K562 (cell line): Measurements from ENCODE around the gene INPP4B. TPM values are rescaled to one million over a fixed set of nuclear protein-coding genes. Genes with fewer than 3 reads are reported as not detected.

Experiments
- ATAC-seq: fragments of 200-7000 bp; cut with Tn5 transposase; 3 replicates; pipeline ENCODE4 v1.9.1; 2020; ENCODE audit warnings: moderate library complexity
- BruUV-seq: library from RNA; stranded (reverse); fragments of 400-500 nt; replicated peaks from 2 replicates; lab custom pipeline; 2021; lab: Mats Ljungman, UMichigan
- CTCF ChIA-PET: fragments of 300-600 bp; formaldehyde crosslinking; extraction: SDS; loops from one replicate; lab custom pipeline; 2021; ENCODE audit warnings: low intra/inter-chr PET ratio; lab: Yijun Ruan, JAX
- POLR2A ChIA-PET: fragments of 300-600, 350-650 bp; sonication (Branson Sonifier 250); formaldehyde crosslinking; extraction: SDS; loops from one replicate; lab custom pipeline; 2021; ENCODE audit warnings: antibody characterized with exemption, inconsistent platforms; lab: Yijun Ruan, JAX
- DNase-seq, 4 experiments: peaks; one replicate each; pipeline versions ENCODE4 v3.0.0 to v3.0.0-alpha.2; 2011 to 2018; ENCODE audit warnings: low spot score in 3 of 4, mixed read lengths in 3 of 4; ENCODE audit errors: extremely low read depth in 1 of 4
- FAIRE-seq: peaks from 2 replicates; lab custom pipeline; 2011; peaks lifted over from hg19 to GRCh38; lab: Jason Lieb, UNC
- H2AFZ ChIP-seq: 2 replicates; pipeline ENCODE4 v1.6.0; 2011; ENCODE audit warnings: low read depth, low read length, control low read depth, inconsistent platforms
- H3K27ac ChIP-seq: fragments of 200-600 bp; 3 replicates; pipeline ENCODE4 v1.8.0; 2011; ENCODE audit warnings: low read depth, mild to moderate bottlenecking, control low read depth, inconsistent platforms, low read length, moderate library complexity, mixed read lengths; ENCODE audit errors: extremely low read depth
- H3K27me3 ChIP-seq, 2 experiments: fragments of 300-600 bp in 1 of 2; 2 replicates in 1 of 2; 3 replicates in 1 of 2; pipeline versions ENCODE4 v1.6.0 to v1.8.0; 2011; ENCODE audit warnings: inconsistent platforms in 2 of 2, low read length in 2 of 2, mild to moderate bottlenecking in 1 of 2, mixed read lengths in 1 of 2, moderate library complexity in 1 of 2; ENCODE audit not compliant: control insufficient read depth in 2 of 2, insufficient read depth in 2 of 2
- H3K36me3 ChIP-seq: fragments of 300-600 bp; 3 replicates; pipeline ENCODE4 v1.8.0; 2011; ENCODE audit warnings: mild to moderate bottlenecking, low read length, inconsistent platforms; ENCODE audit not compliant: control insufficient read depth, insufficient read depth
- H3K4me1 ChIP-seq, 2 experiments: fragments of 200-600 bp in 1 of 2; replicated peaks in 1 of 2; 2 replicates in 1 of 2; 3 replicates in 1 of 2; pipeline versions ENCODE4 v1.5.1 to v1.8.0; 2011; ENCODE audit warnings: inconsistent platforms in 2 of 2, low read length in 2 of 2, mild to moderate bottlenecking in 1 of 2, mixed read lengths in 1 of 2, moderate library complexity in 1 of 2; ENCODE audit not compliant: control insufficient read depth in 2 of 2, insufficient read depth in 2 of 2
- H3K4me2 ChIP-seq: 2 replicates; pipeline ENCODE4 v1.6.1; 2011; ENCODE audit warnings: low read length, control low read depth, inconsistent platforms, mixed read lengths; ENCODE audit not compliant: insufficient read depth
- H3K4me3 ChIP-seq: fragments of 200-600 bp; sonication (generic), shearing (Covaris generic); 2 replicates; pipeline ENCODE4 v1.5.1; 2016; ENCODE audit warnings: control low read depth, inconsistent platforms
- H3K79me2 ChIP-seq: fragments of 200-600 bp; 3 replicates; pipeline ENCODE4 v1.8.0; 2011; ENCODE audit warnings: low read length, inconsistent platforms; ENCODE audit not compliant: control insufficient read depth, insufficient read depth
- H3K9ac ChIP-seq, 2 experiments: 2 replicates each; pipeline versions ENCODE4 v1.6.0 to v1.6.1; 2011; ENCODE audit warnings: low read depth in 2 of 2, low read length in 2 of 2, control low read depth in 1 of 2, inconsistent platforms in 1 of 2, mild to moderate bottlenecking in 1 of 2, mixed read lengths in 1 of 2; ENCODE audit not compliant: insufficient read depth in 1 of 2
- H3K9me1 ChIP-seq: one replicate; pipeline ENCODE4 v1.6.0; 2011; ENCODE audit warnings: inconsistent platforms, mild to moderate bottlenecking, low read length, moderate library complexity; ENCODE audit not compliant: control insufficient read depth, insufficient read depth
- H3K9me3 ChIP-seq: replicated peaks from 2 replicates; pipeline ENCODE4 v1.5.1; 2011; ENCODE audit warnings: low read depth, low read length, inconsistent platforms; ENCODE audit not compliant: control insufficient read depth, insufficient read depth
- H4K20me1 ChIP-seq: replicated peaks from 2 replicates; pipeline ENCODE4 v1.6.1; 2011; ENCODE audit warnings: low read length, inconsistent platforms, mixed read lengths; ENCODE audit not compliant: control insufficient read depth, insufficient read depth
- CBX1 ChIP-seq: sonication (generic); IDR thresholded peaks from 2 replicates; pipeline ENCODE4 v1.6.1; 2016; ENCODE audit warnings: antibody characterized with exemption, low read depth, mild to moderate bottlenecking
- CXXC5 ChIP-seq: fragments of 250-450 bp; sonication (Bioruptor Pico); IDR thresholded peaks from 2 replicates; pipeline ENCODE4 v1.8.0; 2022; ENCODE audit warnings: inconsistent platforms, mild to moderate bottlenecking, moderate library complexity
- HDAC6 ChIP-seq: IDR thresholded peaks from 2 replicates; pipeline ENCODE4 v1.6.1; 2012; ENCODE audit warnings: low read depth, mild to moderate bottlenecking, control low read depth, inconsistent platforms, low read length, moderate library complexity
- ZC3H11A ChIP-seq: IDR thresholded peaks from 2 replicates; pipeline ENCODE4 v1.6.1; 2012; ENCODE audit warnings: low read depth, low read length, improper control_type of control experiment
- ZNF408 ChIP-seq: fragments of 250-450 bp; sonication (Bioruptor Pico); IDR thresholded peaks from 2 replicates; pipeline ENCODE4 v1.4.0; 2020; ENCODE audit warnings: low read depth, mild to moderate bottlenecking, moderate library complexity
- ZNF830 ChIP-seq: fragments of 250-450 bp; sonication (Bioruptor Pico); IDR thresholded peaks from 2 replicates; pipeline ENCODE4 v1.5.0; 2021; ENCODE audit warnings: mild to moderate bottlenecking
- WGBS: fragments of 100-300 bp; shearing (Covaris generic); methylation state at CpG from one replicate; pipeline ENCODE4 v1.1.6; 2016; ENCODE audit warnings: low coverage, mixed read lengths; ENCODE audit not compliant: insufficient coverage; ENCODE audit errors: missing lambda C conversion rate; 5-methylcytosine and 5-hydroxymethylcytosine counted together
- in situ Hi-C: fragments of 300-500 bp; cut with MboI; formaldehyde crosslinking; loops from 4 replicates; pipeline ENCODE4 v1.15.0; 2018; ENCODE audit warnings: inconsistent platforms, mixed read lengths
- intact Hi-C: fragments of 100-400 bp; cut with micrococcal nuclease; formaldehyde crosslinking; loops from 2 replicates; pipeline ENCODE4 v1.14.2; 2022
- polyA plus RNA-seq, 8 experiments: library from polyadenylated mRNA; depleted of rRNA in 4 of 8; stranded (reverse) in 5 of 8; unstranded in 3 of 8; fragments of >200 nt; fragmentation: Nextera tagmentation in 2 of 8; fragmentation: Illumina TruSeq in 1 of 8; extraction: Ambion mirVana in 2 of 8; extraction: Trizol in 1 of 8; gene quantifications; 2 replicates each; pipeline versions ENCODE4 v1.2.1 to v1.2.3, GENCODE V29; 2011 to 2014; ENCODE audit warnings: inconsistent platforms in 1 of 8, missing spikeins in 1 of 8
- total RNA-seq, 7 experiments: library from RNA; depleted of rRNA in 6 of 7; stranded (reverse); fragments of >200 nt in 6 of 7; fragmentation: Illumina TruSeq in 2 of 7; extraction: Trizol in 2 of 7; gene quantifications; 2 replicates each; pipeline versions ENCODE4 v1.2.1 to v1.2.3, GENCODE V29; 2011 to 2021; ENCODE audit warnings: low replicate concordance in 1 of 7
- TF ChIP-seq, protein P1 (sequence below), 2 experiments: fragments of 450-650 bp; formaldehyde crosslinking in 1 of 2; IDR thresholded peaks; 2 replicates each; pipeline versions ENCODE4 v1.4.0 to v1.6.1; 2014 to 2020; ENCODE audit warnings: mild to moderate bottlenecking in 2 of 2, borderline replicate concordance in 1 of 2, low read depth in 1 of 2
- TF ChIP-seq, protein P2 (sequence below): sonication (generic); formaldehyde crosslinking; IDR thresholded peaks from 2 replicates; pipeline ENCODE4 v1.8.1; 2022; ENCODE audit warnings: missing genetic modification reagents
- TF ChIP-seq, protein P3 (sequence below): fragments of 250-450 bp; sonication (Bioruptor Pico); IDR thresholded peaks from 2 replicates; pipeline ENCODE4 v1.4.0; 2020; ENCODE audit warnings: mild to moderate bottlenecking
- TF ChIP-seq, protein P4 (sequence below): fragments of 250-450 bp; sonication (Bioruptor Pico); IDR thresholded peaks from 2 replicates; pipeline ENCODE4 v1.4.0; 2020; ENCODE audit warnings: mild to moderate bottlenecking, moderate library complexity

INPP4B gene
- total and polyA plus RNA-seq, 9 of the 15 experiments (the other 6 are each of a cell fraction or from before 2014, with no cell fraction given) = 0.04 to 0.11 TPM; not detected in 7

DNA sequence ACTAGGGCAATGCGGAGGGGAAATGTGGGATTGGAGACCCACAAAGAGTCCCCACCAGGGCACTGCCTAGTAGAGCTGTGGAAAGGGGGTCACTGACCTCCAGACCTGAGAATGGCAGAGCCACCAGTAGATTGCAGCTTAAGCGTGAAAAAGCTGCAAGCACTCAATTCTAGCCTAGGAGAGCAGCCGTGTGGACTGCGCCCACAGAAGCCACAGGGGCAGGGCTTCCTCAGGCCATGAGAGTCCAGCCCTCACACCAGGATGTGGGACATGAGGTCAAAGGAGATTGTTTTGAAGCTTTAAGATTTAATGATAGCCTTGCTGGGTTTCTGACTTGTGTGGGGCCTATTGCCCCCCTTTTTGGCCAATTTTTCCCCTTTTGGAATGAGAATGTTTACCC lies 379.0 kb downstream of the INPP4B start:
- ATAC-seq = no peak
- TF ChIP-seq ZC3H11A = no peak
- TF ChIP-seq ZNF830 (CRISPR knock-in tag) = no peak
- no peak for TF ChIP-seq CXXC5
- TF ChIP-seq, protein P1, sequence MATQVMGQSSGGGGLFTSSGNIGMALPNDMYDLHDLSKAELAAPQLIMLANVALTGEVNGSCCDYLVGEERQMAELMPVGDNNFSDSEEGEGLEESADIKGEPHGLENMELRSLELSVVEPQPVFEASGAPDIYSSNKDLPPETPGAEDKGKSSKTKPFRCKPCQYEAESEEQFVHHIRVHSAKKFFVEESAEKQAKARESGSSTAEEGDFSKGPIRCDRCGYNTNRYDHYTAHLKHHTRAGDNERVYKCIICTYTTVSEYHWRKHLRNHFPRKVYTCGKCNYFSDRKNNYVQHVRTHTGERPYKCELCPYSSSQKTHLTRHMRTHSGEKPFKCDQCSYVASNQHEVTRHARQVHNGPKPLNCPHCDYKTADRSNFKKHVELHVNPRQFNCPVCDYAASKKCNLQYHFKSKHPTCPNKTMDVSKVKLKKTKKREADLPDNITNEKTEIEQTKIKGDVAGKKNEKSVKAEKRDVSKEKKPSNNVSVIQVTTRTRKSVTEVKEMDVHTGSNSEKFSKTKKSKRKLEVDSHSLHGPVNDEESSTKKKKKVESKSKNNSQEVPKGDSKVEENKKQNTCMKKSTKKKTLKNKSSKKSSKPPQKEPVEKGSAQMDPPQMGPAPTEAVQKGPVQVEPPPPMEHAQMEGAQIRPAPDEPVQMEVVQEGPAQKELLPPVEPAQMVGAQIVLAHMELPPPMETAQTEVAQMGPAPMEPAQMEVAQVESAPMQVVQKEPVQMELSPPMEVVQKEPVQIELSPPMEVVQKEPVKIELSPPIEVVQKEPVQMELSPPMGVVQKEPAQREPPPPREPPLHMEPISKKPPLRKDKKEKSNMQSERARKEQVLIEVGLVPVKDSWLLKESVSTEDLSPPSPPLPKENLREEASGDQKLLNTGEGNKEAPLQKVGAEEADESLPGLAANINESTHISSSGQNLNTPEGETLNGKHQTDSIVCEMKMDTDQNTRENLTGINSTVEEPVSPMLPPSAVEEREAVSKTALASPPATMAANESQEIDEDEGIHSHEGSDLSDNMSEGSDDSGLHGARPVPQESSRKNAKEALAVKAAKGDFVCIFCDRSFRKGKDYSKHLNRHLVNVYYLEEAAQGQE (IDR thresholded peaks at IDR 0.05; ENCODE audit: borderline replicate concordance) = no peak
- TF ChIP-seq, protein P1 (CRISPR knock-in tag; IDR thresholded peaks at IDR 0.05; ENCODE audit: low read depth) = no peak
- TF ChIP-seq ZNF408 = no peak
- TF ChIP-seq, protein P2, sequence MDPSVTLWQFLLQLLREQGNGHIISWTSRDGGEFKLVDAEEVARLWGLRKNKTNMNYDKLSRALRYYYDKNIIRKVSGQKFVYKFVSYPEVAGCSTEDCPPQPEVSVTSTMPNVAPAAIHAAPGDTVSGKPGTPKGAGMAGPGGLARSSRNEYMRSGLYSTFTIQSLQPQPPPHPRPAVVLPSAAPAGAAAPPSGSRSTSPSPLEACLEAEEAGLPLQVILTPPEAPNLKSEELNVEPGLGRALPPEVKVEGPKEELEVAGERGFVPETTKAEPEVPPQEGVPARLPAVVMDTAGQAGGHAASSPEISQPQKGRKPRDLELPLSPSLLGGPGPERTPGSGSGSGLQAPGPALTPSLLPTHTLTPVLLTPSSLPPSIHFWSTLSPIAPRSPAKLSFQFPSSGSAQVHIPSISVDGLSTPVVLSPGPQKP (CRISPR knock-in tag) = no peak
- TF ChIP-seq CBX1 = no peak
- TF ChIP-seq, protein P3, sequence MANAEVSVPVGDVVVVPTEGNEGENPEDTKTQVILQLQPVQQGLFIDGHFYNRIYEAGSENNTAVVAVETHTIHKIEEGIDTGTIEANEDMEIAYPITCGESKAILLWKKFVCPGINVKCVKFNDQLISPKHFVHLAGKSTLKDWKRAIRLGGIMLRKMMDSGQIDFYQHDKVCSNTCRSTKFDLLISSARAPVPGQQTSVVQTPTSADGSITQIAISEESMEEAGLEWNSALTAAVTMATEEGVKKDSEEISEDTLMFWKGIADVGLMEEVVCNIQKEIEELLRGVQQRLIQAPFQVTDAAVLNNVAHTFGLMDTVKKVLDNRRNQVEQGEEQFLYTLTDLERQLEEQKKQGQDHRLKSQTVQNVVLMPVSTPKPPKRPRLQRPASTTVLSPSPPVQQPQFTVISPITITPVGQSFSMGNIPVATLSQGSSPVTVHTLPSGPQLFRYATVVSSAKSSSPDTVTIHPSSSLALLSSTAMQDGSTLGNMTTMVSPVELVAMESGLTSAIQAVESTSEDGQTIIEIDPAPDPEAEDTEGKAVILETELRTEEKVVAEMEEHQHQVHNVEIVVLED (CRISPR knock-in tag) = no peak
- TF ChIP-seq, protein P4, sequence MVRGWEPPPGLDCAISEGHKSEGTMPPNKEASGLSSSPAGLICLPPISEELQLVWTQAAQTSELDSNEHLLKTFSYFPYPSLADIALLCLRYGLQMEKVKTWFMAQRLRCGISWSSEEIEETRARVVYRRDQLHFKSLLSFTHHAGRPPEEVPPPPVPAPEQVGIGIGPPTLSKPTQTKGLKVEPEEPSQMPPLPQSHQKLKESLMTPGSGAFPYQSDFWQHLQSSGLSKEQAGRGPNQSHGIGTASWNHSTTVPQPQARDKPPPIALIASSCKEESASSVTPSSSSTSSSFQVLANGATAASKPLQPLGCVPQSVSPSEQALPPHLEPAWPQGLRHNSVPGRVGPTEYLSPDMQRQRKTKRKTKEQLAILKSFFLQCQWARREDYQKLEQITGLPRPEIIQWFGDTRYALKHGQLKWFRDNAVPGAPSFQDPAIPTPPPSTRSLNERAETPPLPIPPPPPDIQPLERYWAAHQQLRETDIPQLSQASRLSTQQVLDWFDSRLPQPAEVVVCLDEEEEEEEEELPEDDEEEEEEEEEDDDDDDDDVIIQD (CRISPR knock-in tag) = no peak
- TF ChIP-seq HDAC6 = no peak

More for the DNA sequence above, 379.0 kb downstream of the INPP4B start:
- Histone ChIP-seq H2AFZ (no peak overlapping the region), H3K4me3 (no peak overlapping the region), H3K9me1 (no peaks in the 10 kb centered on the region), H4K20me1 (no peaks in the 10 kb centered on the region), H3K9ac (no peak overlapping the region), H3K4me2 (no peak overlapping the region), H3K36me3 (no peaks in the 10 kb centered on the region), H3K9me3 (no peaks in the 10 kb centered on the region), H3K79me2 (no peaks in the 10 kb centered on the region), H3K27me3 (no peaks in the 10 kb centered on the region), H3K27ac (no peak overlapping the region), H3K4me1 (no peaks in the 10 kb centered on the region)
- WGBS = 2% methylated on average over 4 of the region's 4 CpGs
- DNase-seq (no peak), FAIRE-seq (no peak)
- in situ Hi-C loops = no loop called here
- no TSS peak for BruUV-seq
- ChIA-PET CTCF (no interaction called here), POLR2A (no interaction called here)
- intact Hi-C loops = no loop called here
